Lower lobe of right lung (tissue), 2 donors: Measurements from ENCODE around the gene RABL3. TPM values are rescaled to one million over a fixed set of nuclear protein-coding genes. Genes with fewer than 3 reads are reported as not detected.

ENCODE experiments used
- ATAC-seq, 2 donors: fragments of 200-7000 bp; cut with Tn5 transposase; one replicate each; pipeline ENCODE4 v1.9.1; 2020 to 2022; ENCODE audit warnings: mild to moderate bottlenecking in 2 of 2, moderate library complexity in 2 of 2
- DNase-seq: peaks from one replicate; pipeline ENCODE4 v3.0.0-alpha.2; 2020
- H3K27ac ChIP-seq: fragments of 200-600 bp; one replicate; pipeline ENCODE4 v1.8.0; 2022
- H3K27me3 ChIP-seq: fragments of 200-600 bp; one replicate; pipeline ENCODE4 v1.8.0; 2022; ENCODE audit warnings: low read depth
- H3K36me3 ChIP-seq: fragments of 200-600 bp; one replicate; pipeline ENCODE4 v1.8.0; 2022; ENCODE audit warnings: mild to moderate bottlenecking
- H3K4me1 ChIP-seq: fragments of 200-600 bp; one replicate; pipeline ENCODE4 v1.8.0; 2022
- H3K4me3 ChIP-seq: fragments of 200-600 bp; one replicate; pipeline ENCODE4 v1.8.0; 2022; ENCODE audit warnings: mild to moderate bottlenecking
- H3K9me3 ChIP-seq: fragments of 200-600 bp; one replicate; pipeline ENCODE4 v1.8.0; 2022
- CTCF ChIP-seq: fragments of 200-600 bp; IDR thresholded peaks from one replicate; pipeline ENCODE4 v1.8.0; 2022; ENCODE audit warnings: antibody characterized with exemption, mild to moderate bottlenecking
- intact Hi-C: fragments of 100-400 bp; cut with DNase I; formaldehyde crosslinking; loops from one replicate; pipeline ENCODE4 v1.11.0; 2022
- total RNA-seq: library from RNA; stranded (reverse); fragmentation: NEBNext Ultra II Directional; extraction: Animal tissue kit (Norgen Biotek cat#: 25700); gene quantifications from one replicate; pipeline ENCODE4 v1.2.1, GENCODE V29; 2021
- donor health status: DM: no; HTN: yes; CAD: no; lungs with severe emphysema.

RABL3 gene
- total RNA-seq, 1 donor from 2014 or later, result 24.5 TPM

GRCh38 chr3:120652281-120652680 lies 90.0 kb downstream of the RABL3 start:
- ATAC-seq (no peak), DNase-seq (no peak)
- Histone ChIP-seq H3K27ac (no peak overlapping the region), H3K4me3 (no peak overlapping the region), H3K36me3 (no peaks in the 10 kb centered on the region), H3K4me1 (no peaks in the 10 kb centered on the region), H3K27me3 (no peaks in the 10 kb centered on the region), H3K9me3 (no peaks in the 10 kb centered on the region)
- no peak for TF ChIP-seq CTCF
- intact Hi-C loops, result no loop called here

GRCh38 chr3:120650311-120650710 lies 92.0 kb downstream of the RABL3 start:
- no peak overlapping the region for H3K4me3 ChIP-seq
- H3K27ac ChIP-seq, result no peak overlapping the region
- H3K36me3 ChIP-seq, result no peaks in the 10 kb centered on the region
- no peak for DNase-seq
- TF ChIP-seq CTCF, result no peak
- no peaks in the 10 kb centered on the region for H3K9me3 ChIP-seq
- no peak for ATAC-seq
- H3K4me1 ChIP-seq, result no peaks in the 10 kb centered on the region
- H3K27me3 ChIP-seq, result no peaks in the 10 kb centered on the region
- intact Hi-C loops, result no loop called here

GRCh38 chr3:120649830-120650233 lies 92.5 kb downstream of the RABL3 start:
- no peak overlapping the region for H3K27ac ChIP-seq
- no peaks in the 10 kb centered on the region for H3K4me1 ChIP-seq
- intact Hi-C loops, result no loop called here
- no peaks in the 10 kb centered on the region for H3K27me3 ChIP-seq
- H3K4me3 ChIP-seq, result no peak overlapping the region
- no peak for DNase-seq
- no peaks in the 10 kb centered on the region for H3K36me3 ChIP-seq
- ATAC-seq, result no peak
- no peak for TF ChIP-seq CTCF
- H3K9me3 ChIP-seq, result no peaks in the 10 kb centered on the region

- H3K36me3 ChIP-seq, result no peaks in the 10 kb centered on the region
- TF ChIP-seq CTCF, result no peak
- ATAC-seq (no peak), DNase-seq (no peak)
- H3K4me1 ChIP-seq, result no peaks in the 10 kb centered on the region
- intact Hi-C loops, result no loop called here
- no peaks in the 10 kb centered on the region for H3K27me3 ChIP-seq
- no peak overlapping the region for H3K27ac ChIP-seq
- H3K9me3 ChIP-seq, result no peaks in the 10 kb centered on the region
- no peak overlapping the region for H3K4me3 ChIP-seq
Measured at GRCh38 chr3:120648290-120648689, 94.0 kb downstream of the RABL3 start.

- no peak for DNase-seq
Measured at GRCh38 chr3:120646771-120647432, 95.4 kb downstream of the RABL3 start.

More at GRCh38 chr3:120646771-120647432, 95.4 kb downstream of the RABL3 start:
- no peaks in the 10 kb centered on the region for H3K27me3 ChIP-seq
- no peaks in the 10 kb centered on the region for H3K9me3 ChIP-seq
- H3K36me3 ChIP-seq, result no peaks in the 10 kb centered on the region
- H3K4me3 ChIP-seq, result no peak overlapping the region
- no peak for ATAC-seq
- intact Hi-C loops, result no loop called here
- no peaks in the 10 kb centered on the region for H3K4me1 ChIP-seq
- no peak overlapping the region for H3K27ac ChIP-seq
- no peak for TF ChIP-seq CTCF
